SHP77 treated with DMSO at 0.1 percent for 48 hours (cell line): ENCODE measurements around the gene PDYN.

Source experiments
- DNase-seq: peaks from one replicate; lab custom pipeline; 2025; lab: John Stamatoyannopoulos, UW

PDYN gene

GRCh38 chr20:1951436-1952115, 42.3 kb downstream of the PDYN start:
- DNase-seq = no peak

DNA sequence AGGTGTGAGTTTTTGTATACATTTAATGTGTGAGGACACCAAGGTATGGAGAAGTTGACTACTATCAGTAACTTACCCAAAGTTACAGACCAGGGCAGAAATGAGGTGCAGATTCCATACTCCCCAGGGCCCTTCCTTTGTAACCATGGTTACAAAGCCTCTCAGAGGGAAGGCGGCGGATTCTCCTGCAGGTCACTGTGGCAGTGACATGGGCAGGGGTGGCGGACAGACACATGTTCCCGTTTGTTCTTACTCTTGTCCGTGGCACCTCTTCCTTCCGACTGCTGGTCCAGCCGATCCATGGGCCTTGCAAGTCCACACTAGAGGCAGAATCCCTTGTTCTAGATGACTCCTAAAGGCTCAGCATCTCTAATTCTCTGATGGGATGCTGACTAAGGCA, 43.0 kb downstream of the PDYN start:
- DNase-seq = no peak

GRCh38 chr20:1949347-1950100, 44.3 kb downstream of the PDYN start:
- DNase-seq = no peak

DNA sequence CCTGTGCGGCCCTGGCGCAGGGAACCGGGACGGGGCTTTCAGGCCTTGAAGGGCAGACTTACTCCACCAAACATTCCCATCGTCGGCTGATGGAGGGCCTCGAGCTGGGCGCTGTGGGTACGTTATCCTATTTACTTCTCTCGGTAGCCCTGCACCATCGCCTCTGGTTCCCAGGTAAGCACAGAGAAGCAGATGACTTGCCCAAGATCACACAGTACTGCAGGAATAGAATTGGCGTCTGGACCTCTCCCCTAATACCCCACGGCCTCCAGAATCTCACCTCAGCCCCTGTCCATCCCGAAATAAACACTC, 46.4 kb downstream of the PDYN start:
- DNase-seq = no peak

- DNase-seq = no peak
Observed at GRCh38 chr20:1946762-1947534, 46.9 kb downstream of the PDYN start.

DNA sequence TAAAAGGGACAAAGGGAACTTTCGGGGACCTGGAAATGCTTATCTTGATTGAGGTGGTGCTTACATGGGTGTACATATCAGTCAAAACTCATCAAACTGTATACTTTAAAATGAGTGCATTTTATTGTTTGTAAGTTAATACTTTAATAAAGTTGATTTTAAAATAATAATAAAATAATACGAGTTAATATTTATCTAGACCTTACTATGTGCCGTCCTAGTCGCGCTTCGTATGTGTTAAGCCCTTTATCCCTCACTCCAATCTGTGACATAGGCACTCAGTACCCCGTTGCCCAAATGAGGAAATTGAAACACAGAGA, 47.5 kb downstream of the PDYN start:
- DNase-seq = no peak

GRCh38 chr20:1945660-1946059, 48.2 kb downstream of the PDYN start:
- no peak for DNase-seq

DNA sequence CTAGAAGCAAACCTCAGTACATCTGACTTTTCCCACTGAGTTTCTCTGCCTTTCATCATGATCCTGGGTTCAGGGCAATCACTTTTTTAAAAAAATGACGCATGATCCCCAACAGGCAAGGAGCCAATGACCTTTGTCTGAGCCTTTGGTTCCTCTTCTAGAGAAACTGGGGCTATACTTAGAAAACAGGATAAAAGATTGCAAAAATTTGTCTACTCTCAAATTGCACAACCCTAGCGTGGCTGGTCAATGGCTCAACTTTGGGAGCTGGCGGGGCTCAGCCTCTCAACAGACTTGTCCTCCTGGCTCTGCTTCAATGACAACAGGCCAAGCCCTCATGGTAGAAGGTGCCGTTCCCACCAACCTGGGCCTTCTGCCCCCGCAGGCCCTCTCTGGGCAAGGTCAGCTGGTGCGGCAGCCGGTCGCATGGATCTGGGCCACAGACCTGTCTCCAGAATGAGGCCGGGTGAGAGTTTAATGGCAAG, 48.7 kb downstream of the PDYN start:
- no peak for DNase-seq

DNA sequence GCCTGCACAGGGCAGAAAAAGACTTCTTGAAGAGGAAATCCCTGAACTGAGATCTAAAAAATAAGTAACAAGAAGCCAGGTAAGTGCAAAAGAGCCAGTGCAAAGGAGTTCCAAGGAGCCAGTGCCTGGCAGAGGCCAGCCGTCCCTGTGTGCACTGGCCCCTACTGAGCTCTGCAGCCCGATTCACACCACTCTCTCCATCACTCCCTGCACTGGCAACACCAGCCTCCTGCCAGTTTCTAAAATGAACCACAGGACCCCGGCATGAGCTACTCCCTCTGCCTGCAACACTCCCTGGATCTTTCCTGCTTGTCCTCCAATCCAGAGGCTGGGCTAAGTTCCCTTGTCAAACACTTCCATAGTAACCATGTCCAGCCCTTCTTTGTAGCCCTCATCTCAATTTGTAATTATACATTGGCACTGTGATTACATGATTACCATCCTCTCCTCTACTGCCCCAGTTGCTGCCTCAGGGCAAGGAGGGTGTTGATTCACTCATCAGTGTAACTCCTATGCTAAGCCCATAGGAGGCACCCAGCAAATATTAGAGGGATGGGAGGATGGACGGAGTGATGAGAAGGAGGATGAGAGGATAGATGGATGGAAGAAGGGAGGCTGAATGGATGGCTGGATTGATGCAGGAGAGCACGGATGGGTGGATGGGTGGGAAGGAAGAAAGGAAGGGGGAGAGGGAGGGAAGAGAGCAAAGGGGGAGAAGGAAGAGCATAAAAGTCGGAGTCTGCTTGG, 49.3 kb downstream of the PDYN start:
- DNase-seq = no peak

DNA sequence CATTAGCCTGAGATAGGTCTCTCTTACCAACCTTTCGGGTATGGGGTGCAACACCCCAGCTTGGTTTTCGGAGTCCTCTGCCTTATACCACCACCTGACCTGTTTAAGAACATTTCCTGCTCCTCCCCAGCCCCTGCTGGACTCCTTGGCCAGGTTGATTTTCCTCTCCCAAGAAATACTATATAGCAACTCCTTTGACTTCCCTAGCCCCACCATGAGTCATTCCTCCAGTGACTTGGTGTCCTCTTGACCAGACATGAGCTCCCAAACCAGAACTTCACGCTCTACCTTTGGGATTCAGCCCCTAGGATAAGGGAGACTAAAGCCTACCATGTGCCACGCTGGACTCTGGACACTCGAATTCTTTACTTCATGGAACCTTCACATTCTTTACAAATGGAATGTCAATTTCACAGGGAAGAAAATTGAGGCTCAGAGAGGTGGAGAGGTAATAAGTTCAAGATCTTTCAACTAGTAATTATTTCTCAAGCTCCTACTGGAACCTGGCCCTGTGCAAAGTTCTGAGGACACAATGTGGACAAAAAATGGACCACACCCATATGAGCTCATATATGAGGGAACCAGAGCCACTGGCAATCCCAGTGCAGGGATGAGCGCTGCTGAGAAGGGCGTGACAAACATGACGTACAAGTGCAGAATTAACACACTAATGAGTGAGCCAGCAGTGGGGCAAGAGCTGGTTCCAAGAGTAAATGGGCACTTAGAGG, 50.4 kb downstream of the PDYN start:
- no peak for DNase-seq

DNA sequence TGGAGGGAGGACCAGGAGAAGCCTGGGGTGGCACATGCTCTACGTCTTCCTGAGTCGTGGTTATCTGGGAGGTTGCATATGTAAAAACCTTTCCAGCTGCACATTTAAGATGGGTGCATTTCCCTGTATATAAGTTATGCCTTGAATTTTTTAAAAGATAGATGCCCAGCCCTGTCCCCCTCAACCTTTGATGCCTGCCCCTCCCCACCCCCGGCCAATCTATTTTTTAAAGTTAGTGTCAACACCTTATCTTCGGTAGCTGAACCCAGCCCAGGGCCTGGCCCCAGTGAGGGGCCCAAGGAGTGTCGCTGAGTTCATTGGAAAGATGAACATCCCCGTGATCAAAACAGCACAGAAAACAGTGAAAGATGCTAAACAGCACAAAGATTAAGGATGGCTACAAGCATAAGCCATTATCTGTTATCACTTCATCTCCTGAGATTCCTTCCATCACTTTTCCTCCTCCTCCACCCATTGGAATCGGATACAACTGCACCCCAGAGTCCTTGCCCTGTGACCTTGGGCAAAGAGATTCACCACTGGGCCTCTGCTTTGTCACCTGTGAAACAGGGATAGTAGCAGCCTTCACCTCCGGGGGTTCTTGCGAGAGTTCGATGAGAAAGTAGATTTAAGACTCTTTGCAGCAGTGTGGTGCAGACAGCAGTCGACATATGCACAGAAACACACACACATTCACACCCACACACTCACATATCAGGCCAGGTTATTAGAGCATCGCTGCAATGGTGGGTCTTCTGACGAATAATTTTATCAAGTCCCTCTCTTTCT, 51.2 kb downstream of the PDYN start:
- DNase-seq = no peak

DNA sequence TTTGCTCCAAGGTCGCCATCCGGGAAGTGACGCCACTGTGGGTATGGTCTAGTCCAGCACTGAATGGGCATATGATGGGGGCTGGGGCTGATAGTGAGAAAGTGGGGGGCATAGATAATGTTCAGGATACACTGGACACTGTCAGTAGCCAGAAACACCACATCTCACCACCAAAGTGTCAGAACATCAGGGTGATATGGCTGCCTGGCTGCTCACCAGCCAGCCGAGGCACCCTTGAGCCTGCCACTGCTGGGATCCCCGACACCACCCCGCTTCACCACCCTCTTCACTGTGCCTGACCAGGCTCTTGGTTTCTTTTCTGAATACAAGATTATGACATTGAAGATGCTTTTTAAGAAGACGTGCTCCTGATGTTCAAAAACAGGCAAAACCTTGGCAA, 51.8 kb downstream of the PDYN start:
- no peak for DNase-seq

GRCh38 chr20:1941226-1941625, 52.6 kb downstream of the PDYN start:
- DNase-seq = no peak

DNA sequence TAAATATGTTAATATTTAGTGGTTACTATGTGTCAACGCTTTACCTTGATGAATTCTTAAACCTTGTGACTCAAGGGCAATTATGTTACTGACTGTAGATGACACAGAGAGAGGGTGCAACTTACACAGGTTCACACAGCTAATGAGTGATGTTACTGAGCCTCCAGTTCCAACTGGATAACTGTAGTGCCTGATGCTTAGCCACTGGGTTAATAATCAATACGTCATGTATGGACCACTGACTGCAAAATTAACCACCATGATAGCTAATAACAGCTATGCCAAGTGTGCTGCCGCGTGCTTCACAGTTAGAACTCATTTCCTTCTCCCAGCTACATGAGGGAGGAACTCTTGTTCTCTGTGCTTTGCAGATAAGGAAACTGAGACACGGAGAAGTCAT, 53.3 kb downstream of the PDYN start:
- DNase-seq = no peak

GRCh38 chr20:1939270-1939595, 54.6 kb downstream of the PDYN start:
- DNase-seq = no peak

DNA sequence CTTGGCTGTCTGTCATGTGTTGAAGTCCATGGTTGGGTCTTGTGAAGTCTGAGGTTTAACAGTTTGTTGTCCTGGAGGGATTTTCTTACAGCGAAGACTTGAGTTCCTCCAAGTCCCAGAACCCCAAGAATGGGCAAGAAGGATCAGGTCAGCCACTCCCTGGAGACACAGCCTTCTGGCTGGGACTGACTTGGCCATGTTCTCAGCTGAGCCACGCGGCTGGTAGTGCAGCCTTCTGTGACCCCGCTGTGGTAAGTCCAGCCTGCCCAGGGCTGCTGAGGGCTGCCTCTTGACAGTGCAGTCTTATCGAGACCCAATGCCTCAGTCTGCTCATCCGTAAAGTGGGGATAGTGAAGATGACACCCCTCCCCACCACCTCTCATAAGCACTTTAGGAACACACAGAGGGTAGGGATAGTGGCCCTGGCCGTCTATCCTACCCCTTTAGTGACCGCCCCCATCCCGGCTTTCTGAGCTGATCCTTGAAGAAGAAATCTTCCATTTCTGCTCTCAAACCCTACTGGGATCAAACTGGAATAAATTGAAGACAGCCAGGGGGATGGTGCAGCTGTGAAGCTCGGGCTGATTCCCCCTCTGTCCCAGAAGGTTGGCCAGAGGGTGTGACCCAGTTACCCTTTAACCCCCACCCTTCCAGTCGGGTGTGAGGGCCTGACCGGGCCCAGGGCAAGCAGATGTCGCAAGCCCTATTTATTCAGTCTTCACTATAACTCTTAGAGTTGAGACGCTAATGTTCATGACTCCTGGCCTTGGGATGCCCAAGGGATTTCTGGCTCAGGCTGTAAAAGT, 55.2 kb downstream of the PDYN start:
- no peak for DNase-seq

DNA sequence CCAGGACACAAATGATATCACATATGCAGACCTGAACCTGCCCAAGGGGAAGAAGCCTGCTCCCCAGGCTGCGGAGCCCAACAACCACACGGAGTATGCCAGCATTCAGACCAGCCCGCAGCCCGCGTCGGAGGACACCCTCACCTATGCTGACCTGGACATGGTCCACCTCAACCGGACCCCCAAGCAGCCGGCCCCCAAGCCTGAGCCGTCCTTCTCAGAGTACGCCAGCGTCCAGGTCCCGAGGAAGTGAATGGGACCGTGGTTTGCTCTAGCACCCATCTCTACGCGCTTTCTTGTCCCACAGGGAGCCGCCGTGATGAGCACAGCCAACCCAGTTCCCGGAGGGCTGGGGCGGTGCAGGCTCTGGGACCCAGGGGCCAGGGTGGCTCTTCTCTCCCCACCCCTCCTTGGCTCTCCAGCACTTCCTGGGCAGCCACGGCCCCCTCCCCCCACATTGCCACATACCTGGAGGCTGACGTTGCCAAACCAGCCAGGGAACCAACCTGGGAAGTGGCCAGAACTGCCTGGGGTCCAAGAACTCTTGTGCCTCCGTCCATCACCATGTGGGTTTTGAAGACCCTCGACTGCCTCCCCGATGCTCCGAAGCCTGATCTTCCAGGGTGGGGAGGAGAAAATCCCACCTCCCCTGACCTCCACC, 56.4 kb downstream of the PDYN start:
- DNase-seq = no peak

DNA sequence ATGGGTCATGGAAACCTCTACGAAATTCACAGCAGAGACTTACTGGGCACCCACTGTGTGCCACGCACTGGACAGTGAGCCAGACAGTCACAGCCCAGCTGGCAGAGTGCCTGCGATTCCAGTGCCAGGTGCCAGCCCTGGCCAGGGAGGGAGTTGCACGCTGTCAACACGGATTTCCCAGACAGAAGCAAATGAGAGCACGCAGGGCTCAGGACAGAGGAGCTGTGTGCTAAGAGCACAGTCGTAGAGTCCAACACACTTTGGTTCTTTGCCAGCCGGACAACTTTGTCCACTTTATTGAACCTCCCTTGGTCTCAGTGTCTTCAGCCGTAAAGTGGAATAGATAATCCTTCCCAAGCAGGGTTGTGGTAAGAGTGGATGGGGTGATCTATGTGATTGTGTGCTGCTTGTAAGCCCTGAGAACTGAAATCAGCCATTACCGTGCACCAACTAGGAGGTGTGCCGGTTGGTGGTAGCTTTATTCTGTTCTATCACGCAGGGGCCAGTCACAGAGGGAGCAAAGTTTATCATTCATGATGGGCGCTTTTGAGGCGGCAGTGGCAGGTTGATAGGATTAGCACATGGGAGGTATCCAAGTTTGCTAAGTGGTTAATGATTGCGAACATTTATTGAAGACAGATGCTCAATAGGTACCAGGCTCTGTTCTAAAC, 58.0 kb downstream of the PDYN start:
- no peak for DNase-seq
